ENCODE results near the gene RICTOR.

RICTOR gene

GRCh38 chr5:38889424-38889823 is 184.8 kb downstream of the RICTOR start:
- TF ChIP-seq ARNT (IDR thresholded peaks at IDR 0.05) (no peak), ELF4 (IDR thresholded peaks at IDR 0.05) (no peak), FOXK2 (IDR thresholded peaks at IDR 0.05) (no peak), SP1 (IDR thresholded peaks at IDR 0.05) (no peak), BHLHE40 (IDR thresholded peaks at IDR 0.05; ENCODE audit: borderline replicate concordance) (no peak), SUZ12 (IDR thresholded peaks at IDR 0.05) (no peak), L3MBTL2 (conservative IDR thresholded peaks at IDR 0.05) (no peak), TARDBP (IDR thresholded peaks at IDR 0.05) (no peak), PKNOX1 (IDR thresholded peaks at IDR 0.05) (no peak), ZNF384 (IDR thresholded peaks at IDR 0.05) (no peak), LEF1 (IDR thresholded peaks at IDR 0.05; ENCODE audit: borderline replicate concordance) (no peak), FOXM1 (IDR thresholded peaks at IDR 0.05; ENCODE audit: borderline replicate concordance) (no peak), HDGF (IDR thresholded peaks at IDR 0.05; ENCODE audit: borderline replicate concordance) (no peak), CTBP1 (IDR thresholded peaks at IDR 0.05; ENCODE audit: borderline replicate concordance) (no peak), FOXA1 (IDR thresholded peaks at IDR 0.05) (no peak), NFRKB (IDR thresholded peaks at IDR 0.05) (no peak)
- ChIA-PET POLR2A (no interaction called here), CTCF (no interaction called here)
- no peak for DNase-seq (ENCODE audit: extremely low spot score)

GRCh38 chr5:38888041-38888440 is 186.2 kb downstream of the RICTOR start:
- POLR2A ChIA-PET: no interaction called here
- DNase-seq (ENCODE audit: extremely low spot score): no peak
- TF ChIP-seq CTBP1 (IDR thresholded peaks at IDR 0.05; ENCODE audit: borderline replicate concordance): no peak
- no peak for TF ChIP-seq FOXA1 (IDR thresholded peaks at IDR 0.05)
- TF ChIP-seq NFRKB (IDR thresholded peaks at IDR 0.05): no peak
- no peak for TF ChIP-seq LEF1 (IDR thresholded peaks at IDR 0.05; ENCODE audit: borderline replicate concordance)
- no peak for TF ChIP-seq SUZ12 (IDR thresholded peaks at IDR 0.05)
- TF ChIP-seq BHLHE40 (IDR thresholded peaks at IDR 0.05; ENCODE audit: borderline replicate concordance): no peak
- no peak for TF ChIP-seq ELF4 (IDR thresholded peaks at IDR 0.05)
- no peak for TF ChIP-seq FOXM1 (IDR thresholded peaks at IDR 0.05; ENCODE audit: borderline replicate concordance)
- TF ChIP-seq ARNT (IDR thresholded peaks at IDR 0.05): no peak
- TF ChIP-seq PKNOX1 (IDR thresholded peaks at IDR 0.05): no peak
- TF ChIP-seq SP1 (IDR thresholded peaks at IDR 0.05): no peak
- CTCF ChIA-PET: no interaction called here

Data from HEK293T (cell line).